ENCODE data around the gene PRICKLE4. TPM values are rescaled to one million over a fixed set of nuclear protein-coding genes. Genes with fewer than 3 reads are reported as not detected.

PRICKLE4 gene
- total RNA-seq, 5 donors from 2014 or later (not counting 1 experiment from before 2014, with no cell fraction given): 0.44 to 0.60 TPM; not detected in 3

DNA sequence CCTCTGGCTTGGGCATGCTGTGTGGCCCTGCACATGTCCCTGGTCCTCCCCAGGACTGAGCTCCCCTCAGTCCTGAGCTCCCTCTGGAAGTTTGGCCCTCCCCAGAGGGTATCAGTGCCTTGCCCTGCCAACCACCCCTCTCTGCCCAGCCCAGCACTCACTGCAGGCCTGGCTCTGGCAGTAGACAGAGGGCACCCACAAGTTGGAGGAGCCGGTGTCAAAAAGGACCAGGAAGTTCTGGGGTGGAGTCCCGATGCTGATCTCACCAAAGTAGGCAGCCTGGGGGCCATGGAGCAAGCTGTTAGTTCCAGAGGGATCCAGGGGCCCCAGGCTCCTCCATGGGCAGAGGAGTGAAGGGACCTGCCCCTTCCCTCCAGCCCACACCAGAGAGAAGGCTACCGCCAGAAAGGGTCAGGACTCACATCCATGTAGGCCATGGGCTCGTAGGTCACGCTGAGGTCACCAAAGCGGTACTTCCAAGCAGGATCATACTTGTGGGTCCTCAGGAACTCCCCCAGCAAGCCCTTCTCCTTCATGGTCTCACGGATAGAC, 36.3 kb upstream of the PRICKLE4 start:
- 90% methylated on average over 5 of the region's 7 CpGs for WGBS (ENCODE audit: insufficient coverage)
- Histone ChIP-seq H3K4me1 (ENCODE audit: control insufficient read depth in 1 of 2, extremely low read depth in 1 of 2, insufficient read depth in 2 of 2, low read length in 2 of 2) (no peaks in the 10 kb centered on the region), H3K9me3 (no peaks in the 10 kb centered on the region), H3K27ac (ENCODE audit: low read length) (no peak overlapping the region), H3K36me3 (ENCODE audit: control insufficient read depth in 2 of 2, extremely low read depth in 1 of 2, insufficient read depth in 1 of 2, low read length in 1 of 2) (no peaks in the 10 kb centered on the region), H3K27me3 (replicated peaks in 1 of 2; ENCODE audit: control insufficient read depth in 2 of 2, extremely low read depth in 1 of 2, insufficient read depth in 2 of 2, low read length in 1 of 2) (peaks cover 0 to 16% of the 10 kb centered on the region in 2 experiments), H3K4me3 (ENCODE audit: control insufficient read depth in 1 of 2, extremely low read depth in 1 of 2, low read length in 1 of 2) (no peak overlapping the region)
- H3K27ac Mint-ChIP-seq: no peak overlapping the region
- ATAC-seq (replicated peaks in 1 of 4) (no peak), DNase-seq (no peak)
- ChIA-PET CTCF (no interaction called here), POLR2A (no interaction called here)
- no peaks in the 10 kb centered on the region for H3K36me3 Mint-ChIP-seq
- H3K9me3 Mint-ChIP-seq: no peaks in the 10 kb centered on the region
- no peaks in the 10 kb centered on the region for H3K4me1 Mint-ChIP-seq
- H3K27me3 Mint-ChIP-seq: no peaks in the 10 kb centered on the region
- no peak overlapping the region for H3K4me3 Mint-ChIP-seq

DNA sequence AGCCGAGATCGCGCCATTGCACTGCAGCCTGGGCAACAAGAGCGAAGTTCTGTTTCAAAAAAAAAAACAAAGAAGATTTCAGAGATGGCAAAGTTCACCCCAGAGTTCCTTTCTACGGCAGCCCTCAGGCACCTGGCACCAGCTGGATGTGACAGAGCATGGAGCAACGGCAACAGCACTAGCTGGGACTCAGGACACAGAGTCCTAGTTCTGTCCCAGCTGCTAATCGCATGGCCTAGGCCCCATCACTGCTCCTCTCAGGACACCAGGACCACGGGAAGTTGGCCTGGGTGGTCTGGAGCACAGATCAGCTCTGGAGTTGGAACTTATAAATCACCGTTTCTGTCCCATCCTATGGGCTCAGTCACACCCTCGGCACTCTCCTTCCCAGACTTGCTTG, 34.5 kb upstream of the PRICKLE4 start:
- no peaks in the 10 kb centered on the region for H3K36me3 ChIP-seq (ENCODE audit: control insufficient read depth in 2 of 2, extremely low read depth in 1 of 2, insufficient read depth in 1 of 2, low read length in 1 of 2)
- Mint-ChIP-seq H3K27ac (no peak overlapping the region), H3K4me1 (no peaks in the 10 kb centered on the region), H3K36me3 (no peaks in the 10 kb centered on the region), H3K9me3 (no peaks in the 10 kb centered on the region), H3K4me3 (no peak overlapping the region), H3K27me3 (no peaks in the 10 kb centered on the region)
- H3K4me3 ChIP-seq (ENCODE audit: control insufficient read depth in 1 of 2, extremely low read depth in 1 of 2, low read length in 1 of 2): no peak overlapping the region
- H3K4me1 ChIP-seq (ENCODE audit: control insufficient read depth in 1 of 2, extremely low read depth in 1 of 2, insufficient read depth in 2 of 2, low read length in 2 of 2): no peaks in the 10 kb centered on the region
- CTCF ChIA-PET: no interaction called here
- ATAC-seq (replicated peaks in 1 of 4) (no peak), DNase-seq (no peak)
- POLR2A ChIA-PET: interaction anchor here in 1 of 2 donors (0.6 kb wide), 1 partner anchor 283 kb away, joined by 10 read pairs; no protein-coding TSS in a partner anchor
- H3K27me3 ChIP-seq (replicated peaks in 1 of 2; ENCODE audit: control insufficient read depth in 2 of 2, extremely low read depth in 1 of 2, insufficient read depth in 2 of 2, low read length in 1 of 2): peaks cover 0 to 13% of the 10 kb centered on the region in 2 experiments
- no peaks in the 10 kb centered on the region for H3K9me3 ChIP-seq
- WGBS (ENCODE audit: insufficient coverage): 87% methylated on average over 10 of the region's 10 CpGs
- H3K27ac ChIP-seq (ENCODE audit: low read length): no peak overlapping the region

DNA sequence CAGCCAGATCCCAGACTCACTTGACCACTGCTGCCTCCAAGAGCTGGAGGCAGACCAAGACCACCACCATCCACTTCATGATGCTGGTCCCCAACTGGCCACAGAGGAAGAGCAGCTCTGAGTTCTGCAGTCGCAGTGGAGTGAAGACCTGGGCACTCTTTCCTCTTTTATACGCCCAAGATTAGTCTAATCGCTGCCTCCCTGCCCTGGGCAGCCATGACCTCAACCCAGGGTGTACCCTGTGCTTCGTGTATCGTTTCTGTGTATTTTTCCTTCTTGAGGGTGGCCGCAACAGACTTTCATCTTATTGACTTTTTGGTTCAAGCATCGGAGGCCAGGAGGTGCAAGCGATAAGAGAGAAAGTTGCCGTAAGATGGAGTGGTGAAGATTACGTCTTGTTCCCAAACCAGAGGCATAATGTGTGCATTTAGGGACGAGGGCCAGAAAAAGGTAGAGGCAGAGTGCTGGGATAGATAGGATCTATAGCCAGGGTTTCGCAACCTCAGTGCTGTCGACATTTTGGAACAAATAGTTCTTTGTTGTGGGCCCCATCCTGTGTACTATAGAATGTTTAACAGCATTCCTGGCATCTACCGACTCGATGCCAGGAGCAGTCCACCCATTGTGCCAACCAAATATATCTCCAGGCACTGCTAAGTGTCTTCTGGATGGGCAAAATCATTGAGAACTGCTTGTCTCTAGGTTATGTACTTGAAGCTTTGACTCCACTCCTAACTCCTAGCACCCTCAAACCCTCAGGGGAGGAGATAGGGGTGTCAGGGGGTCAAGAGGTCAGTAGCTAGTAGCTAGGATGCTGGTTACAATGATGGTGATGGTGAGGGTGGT, 33.1 kb upstream of the PRICKLE4 start, which contains the start of gene PGC:
Gene PGC (minus strand): TSS at position 142 of the 846 bp plus-strand sequence. CDS start 63 bp downstream, at position 79.
- no peaks in the 10 kb centered on the region for H3K9me3 ChIP-seq
- POLR2A ChIA-PET: no interaction called here
- H3K27me3 ChIP-seq (replicated peaks in 1 of 2; ENCODE audit: control insufficient read depth in 2 of 2, extremely low read depth in 1 of 2, insufficient read depth in 2 of 2, low read length in 1 of 2): peaks cover 0 to 13% of the 10 kb centered on the region in 2 experiments
- H3K36me3 ChIP-seq (ENCODE audit: control insufficient read depth in 2 of 2, extremely low read depth in 1 of 2, insufficient read depth in 1 of 2, low read length in 1 of 2): no peaks in the 10 kb centered on the region
- H3K27ac Mint-ChIP-seq: no peak within 1 kb of the TSS
- H3K9me3 Mint-ChIP-seq: no peaks in the 10 kb centered on the region
- no peaks in the 10 kb centered on the region for H3K27me3 Mint-ChIP-seq
- H3K4me3 Mint-ChIP-seq: no peak within 1 kb of the TSS
- ATAC-seq (replicated peaks in 1 of 4) (no peak), DNase-seq (no peak)
- no peaks in the 10 kb centered on the region for H3K4me1 Mint-ChIP-seq
- no peaks in the 10 kb centered on the region for H3K4me1 ChIP-seq (ENCODE audit: control insufficient read depth in 1 of 2, extremely low read depth in 1 of 2, insufficient read depth in 2 of 2, low read length in 2 of 2)
- CTCF ChIA-PET: no interaction called here
- no peak within 1 kb of the TSS for H3K27ac ChIP-seq (ENCODE audit: low read length)
- H3K36me3 Mint-ChIP-seq: no peaks in the 10 kb centered on the region
- H3K4me3 ChIP-seq (ENCODE audit: control insufficient read depth in 1 of 2, extremely low read depth in 1 of 2, low read length in 1 of 2): no peak within 1 kb of the TSS
- WGBS (ENCODE audit: insufficient coverage): 92% methylated on average over 10 of the region's 15 CpGs

DNA sequence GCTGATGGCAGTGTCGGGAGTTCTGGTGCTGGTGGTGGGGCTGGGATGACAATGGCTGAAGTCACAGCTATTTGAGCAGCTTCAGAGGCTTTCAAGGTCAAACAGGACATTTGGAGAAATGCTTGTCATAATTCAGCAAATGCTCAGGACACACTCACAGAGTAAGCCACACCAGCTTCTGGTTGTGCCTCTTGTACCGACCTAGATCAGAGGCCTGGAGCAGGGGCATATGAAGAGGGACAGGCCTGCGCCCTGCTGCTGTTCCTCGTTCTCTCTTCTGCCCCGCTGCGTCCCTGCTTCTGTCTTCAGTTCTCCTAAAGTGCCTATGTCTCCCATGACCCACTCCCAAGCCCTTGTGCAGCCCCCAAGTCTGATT, 32.5 kb upstream of the PRICKLE4 start:
- Mint-ChIP-seq H3K27me3 (no peaks in the 10 kb centered on the region), H3K4me1 (no peaks in the 10 kb centered on the region), H3K36me3 (no peaks in the 10 kb centered on the region), H3K4me3 (no peak overlapping the region), H3K9me3 (no peaks in the 10 kb centered on the region), H3K27ac (no peak overlapping the region)
- H3K4me1 ChIP-seq (ENCODE audit: control insufficient read depth in 1 of 2, extremely low read depth in 1 of 2, insufficient read depth in 2 of 2, low read length in 2 of 2): no peaks in the 10 kb centered on the region
- ATAC-seq (replicated peaks in 1 of 4) (no peak), DNase-seq (no peak)
- 87% methylated on average over 5 of the region's 6 CpGs for WGBS (ENCODE audit: insufficient coverage)
- peaks cover 0 to 15% of the 10 kb centered on the region in 2 experiments for H3K27me3 ChIP-seq (replicated peaks in 1 of 2; ENCODE audit: control insufficient read depth in 2 of 2, extremely low read depth in 1 of 2, insufficient read depth in 2 of 2, low read length in 1 of 2)
- POLR2A ChIA-PET: interaction anchor here in 1 of 2 donors (0.6 kb wide), 1 partner anchor 9 kb away, joined by 3 read pairs; no protein-coding TSS in a partner anchor
- H3K9me3 ChIP-seq: no peaks in the 10 kb centered on the region
- H3K27ac ChIP-seq (ENCODE audit: low read length): no peak overlapping the region
- no peaks in the 10 kb centered on the region for H3K36me3 ChIP-seq (ENCODE audit: control insufficient read depth in 2 of 2, extremely low read depth in 1 of 2, insufficient read depth in 1 of 2, low read length in 1 of 2)
- CTCF ChIA-PET: interaction anchor here in 1 of 2 donors (0.5 kb wide), 1 partner anchor 83 kb away, joined by 3 read pairs; no protein-coding TSS in a partner anchor
- H3K4me3 ChIP-seq (ENCODE audit: control insufficient read depth in 1 of 2, extremely low read depth in 1 of 2, low read length in 1 of 2): no peak overlapping the region

DNA sequence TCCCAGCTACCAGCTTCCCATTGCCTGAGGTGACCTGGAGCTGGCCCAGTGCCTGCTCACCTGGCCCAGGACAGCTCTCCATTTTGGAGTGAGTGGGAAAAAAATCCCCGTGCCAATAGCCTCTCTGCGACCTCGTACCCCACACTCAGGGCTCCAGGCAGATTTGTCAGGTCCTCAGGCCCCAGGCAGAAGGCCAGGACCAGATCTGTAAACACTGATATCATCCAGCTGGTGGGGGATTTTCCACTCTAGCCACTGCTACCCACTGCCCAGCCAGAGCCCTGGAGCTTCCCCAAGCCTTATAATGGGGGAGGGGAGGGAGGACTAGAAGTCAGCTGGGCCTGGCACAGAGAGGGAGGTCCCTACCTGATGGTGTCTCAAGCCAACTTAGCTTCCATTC, 32.0 kb upstream of the PRICKLE4 start:
- H3K27me3 ChIP-seq (replicated peaks in 1 of 2; ENCODE audit: control insufficient read depth in 2 of 2, extremely low read depth in 1 of 2, insufficient read depth in 2 of 2, low read length in 1 of 2): peaks cover 0 to 15% of the 10 kb centered on the region in 2 experiments
- CTCF ChIA-PET: interaction anchor here in 1 of 2 donors (0.5 kb wide), 1 partner anchor 83 kb away, joined by 3 read pairs; no protein-coding TSS in a partner anchor
- ATAC-seq (replicated peaks in 1 of 4): no peak
- Mint-ChIP-seq H3K36me3 (no peaks in the 10 kb centered on the region), H3K9me3 (no peaks in the 10 kb centered on the region), H3K27me3 (no peaks in the 10 kb centered on the region), H3K4me1 (no peaks in the 10 kb centered on the region), H3K27ac (no peak overlapping the region), H3K4me3 (no peak overlapping the region)
- H3K4me3 ChIP-seq (ENCODE audit: control insufficient read depth in 1 of 2, extremely low read depth in 1 of 2, low read length in 1 of 2): no peak overlapping the region
- no peaks in the 10 kb centered on the region for H3K36me3 ChIP-seq (ENCODE audit: control insufficient read depth in 2 of 2, extremely low read depth in 1 of 2, insufficient read depth in 1 of 2, low read length in 1 of 2)
- POLR2A ChIA-PET: interaction anchor here in 1 of 2 donors (0.6 kb wide), 1 partner anchor 9 kb away, joined by 3 read pairs; no protein-coding TSS in a partner anchor
- DNase-seq: no peak
- no peak overlapping the region for H3K27ac ChIP-seq (ENCODE audit: low read length)
- 100% methylated on average over 2 of the region's 3 CpGs for WGBS (ENCODE audit: insufficient coverage)
- H3K9me3 ChIP-seq: no peaks in the 10 kb centered on the region
- H3K4me1 ChIP-seq (ENCODE audit: control insufficient read depth in 1 of 2, extremely low read depth in 1 of 2, insufficient read depth in 2 of 2, low read length in 2 of 2): no peaks in the 10 kb centered on the region

DNA sequence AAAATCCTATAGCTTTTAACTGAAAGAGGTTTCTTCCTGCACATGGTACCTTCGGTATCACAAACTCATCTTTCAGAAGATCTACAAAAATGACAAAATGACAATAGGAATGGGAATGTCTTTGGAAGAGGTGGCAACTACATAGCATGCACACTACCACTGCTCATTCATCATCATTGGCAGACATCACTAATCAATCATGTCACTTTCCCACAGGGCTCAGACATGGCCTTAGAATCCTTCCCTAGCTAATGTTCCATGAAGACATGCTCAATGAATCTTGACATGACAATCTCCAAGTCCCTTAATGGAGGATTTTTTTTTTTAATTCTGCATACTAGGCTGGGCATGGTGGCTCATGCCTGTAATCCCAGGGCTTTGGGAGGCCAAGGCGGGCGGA, 30.2 kb upstream of the PRICKLE4 start:
- H3K36me3 Mint-ChIP-seq: no peaks in the 10 kb centered on the region
- Histone ChIP-seq H3K27ac (ENCODE audit: low read length) (no peak overlapping the region), H3K4me3 (ENCODE audit: control insufficient read depth in 1 of 2, extremely low read depth in 1 of 2, low read length in 1 of 2) (no peak overlapping the region), H3K27me3 (replicated peaks in 1 of 2; ENCODE audit: control insufficient read depth in 2 of 2, extremely low read depth in 1 of 2, insufficient read depth in 2 of 2, low read length in 1 of 2) (peaks cover 0 to 15% of the 10 kb centered on the region in 2 experiments), H3K4me1 (ENCODE audit: control insufficient read depth in 1 of 2, extremely low read depth in 1 of 2, insufficient read depth in 2 of 2, low read length in 2 of 2) (no peaks in the 10 kb centered on the region), H3K9me3 (no peaks in the 10 kb centered on the region), H3K36me3 (ENCODE audit: control insufficient read depth in 2 of 2, extremely low read depth in 1 of 2, insufficient read depth in 1 of 2, low read length in 1 of 2) (no peaks in the 10 kb centered on the region)
- H3K4me1 Mint-ChIP-seq: no peaks in the 10 kb centered on the region
- no peak overlapping the region for H3K4me3 Mint-ChIP-seq
- ATAC-seq (replicated peaks in 1 of 4) (no peak), DNase-seq (no peak)
- H3K9me3 Mint-ChIP-seq: no peaks in the 10 kb centered on the region
- H3K27me3 Mint-ChIP-seq: no peaks in the 10 kb centered on the region
- no peak overlapping the region for H3K27ac Mint-ChIP-seq
- POLR2A ChIA-PET: no interaction called here
- WGBS (ENCODE audit: insufficient coverage): no CpG with 5 or more reads among the region's 3 CpGs
- CTCF ChIA-PET: interaction anchor here in 1 of 2 donors (0.5 kb wide), 1 partner anchor 782 kb away, joined by 3 read pairs; no protein-coding TSS in a partner anchor
